Measurements from ENCODE around the gene PLEKHM2.
A peak's percentile ranks its signal among the peaks of the same experiment; 100 is the strongest.

The PLEKHM2 gene

DNA sequence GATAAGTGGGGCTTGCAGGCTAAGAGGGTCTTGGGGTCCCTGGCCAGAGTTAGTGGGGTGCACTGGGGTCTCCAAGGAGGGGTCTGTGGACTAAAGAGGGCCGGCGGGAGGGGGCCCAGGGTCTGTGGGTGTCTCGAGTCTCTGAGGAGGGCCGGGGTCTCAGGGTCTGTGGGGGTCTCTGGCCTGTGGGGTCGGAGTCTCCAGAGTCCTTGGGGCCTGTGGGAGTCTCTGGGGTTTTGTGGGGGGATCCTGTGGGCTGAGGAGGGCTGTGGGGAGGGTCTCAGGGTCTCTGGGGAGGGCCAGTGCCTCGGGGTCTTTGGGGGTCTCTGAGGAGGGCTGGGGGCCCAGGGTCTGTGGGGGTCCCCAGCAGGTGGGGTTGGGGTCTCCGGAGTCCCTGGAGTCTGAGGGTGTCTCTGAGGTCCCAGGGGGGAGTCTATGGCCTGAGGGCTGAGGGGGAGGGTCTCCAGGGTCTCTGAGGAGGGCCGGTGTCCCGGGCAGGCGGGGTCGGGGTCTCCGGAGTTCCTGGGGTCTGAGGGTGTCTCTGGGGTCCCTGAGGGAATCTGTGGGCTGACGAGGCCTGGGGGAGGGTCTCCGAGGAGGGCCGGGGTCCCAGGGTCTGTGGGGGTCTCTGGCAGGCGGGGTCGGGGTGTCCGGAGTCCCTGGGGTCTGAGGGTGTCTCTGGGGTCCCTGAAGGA lies 628 bp upstream of the PLEKHM2 start:
- TF ChIP-seq Cebpa-rat (IDR thresholded peaks at IDR 0.05) = no peak
- no peaks in the 10 kb centered on the region for H3K27me3 ChIP-seq
- peak overlapping the region; percentile 85 for H3K4me3 ChIP-seq
- peak overlapping the region; percentile 93 for H3K27ac ChIP-seq
- H4K20me1 ChIP-seq = peaks cover 39% of the 10 kb centered on the region
- H3K4me1 ChIP-seq = peaks cover 55% of the 10 kb centered on the region
- peak overlapping the region; percentile 90 for H3K9ac ChIP-seq
- no peaks in the 10 kb centered on the region for H3K9me3 ChIP-seq
- peak overlapping the region; percentile 94 for H3K4me2 ChIP-seq
- H3K36me3 ChIP-seq = no peaks in the 10 kb centered on the region; the same call in 1 of the 2 replicates

DNA sequence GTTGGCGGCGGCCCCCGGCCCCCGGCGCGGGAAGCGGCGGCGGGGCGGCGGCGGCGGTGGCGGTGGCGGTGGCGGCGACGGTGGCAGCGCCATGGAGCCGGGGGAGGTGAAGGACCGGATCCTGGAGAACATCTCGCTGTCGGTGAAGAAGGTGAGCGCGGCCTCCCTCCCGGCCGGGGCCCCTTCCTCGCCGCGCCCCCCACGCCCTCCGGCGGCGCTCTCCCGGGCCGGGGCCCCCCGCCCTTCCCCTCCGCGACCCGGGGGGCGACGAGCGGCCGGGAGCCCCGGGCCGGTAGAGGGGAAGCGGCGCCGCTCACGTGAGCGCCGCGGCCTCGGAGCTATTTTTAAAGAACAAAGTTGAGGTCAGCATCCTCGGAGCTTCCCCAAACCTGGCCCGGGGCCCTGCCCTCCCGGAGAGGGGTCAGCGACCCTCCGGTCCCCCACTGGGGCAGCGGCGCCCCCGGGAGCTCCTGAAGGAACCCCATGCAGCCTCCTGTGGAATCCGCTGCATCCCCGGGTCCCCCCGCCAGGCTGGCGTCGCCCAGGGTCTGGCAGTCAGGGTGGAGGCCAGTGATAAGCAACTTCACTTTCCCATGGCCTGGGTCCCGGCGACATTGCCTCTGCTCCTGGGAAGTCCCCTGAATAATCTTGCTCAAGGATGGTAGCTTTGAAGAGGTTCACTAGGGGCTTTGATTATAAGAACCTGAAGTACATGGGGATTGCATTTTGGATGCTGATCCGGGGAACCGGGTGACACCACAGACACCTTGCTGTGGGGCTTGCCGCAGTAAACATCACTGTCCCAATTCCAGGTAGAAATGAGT lies 560 bp downstream of the PLEKHM2 start:
- H3K4me3 ChIP-seq = peak overlapping the region; percentile 85
- TF ChIP-seq Cebpa-rat (IDR thresholded peaks at IDR 0.05) = no peak
- peaks cover 11% of the 10 kb centered on the region for H3K36me3 ChIP-seq
- peak overlapping the region; percentile 90 for H3K9ac ChIP-seq
- H3K4me1 ChIP-seq = peaks cover 55% of the 10 kb centered on the region
- H3K4me2 ChIP-seq = peak overlapping the region; percentile 94
- H3K27me3 ChIP-seq = no peaks in the 10 kb centered on the region
- H3K27ac ChIP-seq = peak overlapping the region; percentile 93
- H3K9me3 ChIP-seq = no peaks in the 10 kb centered on the region
- peaks cover 51% of the 10 kb centered on the region for H4K20me1 ChIP-seq

DNA sequence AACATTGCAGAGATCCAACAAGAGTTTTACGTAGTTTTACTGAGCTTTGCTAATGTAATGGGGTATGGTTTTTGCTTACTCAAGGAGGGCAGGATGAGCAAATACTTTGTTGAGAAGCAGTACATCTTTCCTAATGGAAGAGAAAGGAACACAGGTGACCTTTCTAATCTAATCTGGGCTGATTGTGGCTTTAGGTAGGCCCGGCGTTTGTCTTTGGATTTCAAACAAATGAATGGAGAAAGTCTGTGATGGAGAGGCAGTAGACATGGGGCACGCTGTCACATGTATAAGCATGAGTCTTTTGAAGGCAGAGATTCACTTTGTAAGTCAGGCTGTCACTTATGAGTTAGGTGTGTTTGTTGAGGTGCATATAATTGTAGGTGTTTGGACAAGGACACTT lies 1.7 kb downstream of the PLEKHM2 start:
- TF ChIP-seq Cebpa-rat (IDR thresholded peaks at IDR 0.05) = no peak
- H3K9ac ChIP-seq = peak overlapping the region; percentile 90
- H3K36me3 ChIP-seq = peaks cover 22% of the 10 kb centered on the region
- H3K4me3 ChIP-seq = peak overlapping the region; percentile 85
- no peak overlapping the region for H3K27ac ChIP-seq
- no peaks in the 10 kb centered on the region for H3K27me3 ChIP-seq
- peak overlapping the region; percentile 94 for H3K4me2 ChIP-seq
- H4K20me1 ChIP-seq = peaks cover 62% of the 10 kb centered on the region
- peaks cover 55% of the 10 kb centered on the region for H3K4me1 ChIP-seq
- H3K9me3 ChIP-seq = no peaks in the 10 kb centered on the region

DNA sequence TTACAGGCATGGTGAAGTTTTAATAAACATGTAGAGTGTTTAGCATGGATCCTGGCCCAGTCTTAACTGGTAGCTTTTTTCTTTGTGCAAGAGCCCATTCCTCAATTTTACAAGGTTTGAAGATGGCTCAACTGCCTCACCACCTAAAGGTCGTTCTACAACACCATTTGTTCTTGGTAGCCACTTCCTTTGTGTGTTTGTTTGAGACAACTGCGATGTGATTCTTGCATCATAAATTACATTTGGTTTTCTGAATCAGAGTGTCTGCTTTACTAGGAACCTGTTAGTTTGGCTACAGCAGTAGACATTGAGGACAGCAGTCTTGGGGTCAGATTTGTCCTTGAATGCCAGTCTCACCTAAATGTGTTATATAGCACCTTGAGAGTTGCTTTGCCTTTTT lies 3.3 kb downstream of the PLEKHM2 start:
- peaks cover 78% of the 10 kb centered on the region for H4K20me1 ChIP-seq
- peaks cover 30% of the 10 kb centered on the region for H3K36me3 ChIP-seq
- peaks cover 50% of the 10 kb centered on the region for H3K4me1 ChIP-seq
- no peaks in the 10 kb centered on the region for H3K9me3 ChIP-seq
- no peak overlapping the region for H3K4me3 ChIP-seq
- no peak overlapping the region for H3K27ac ChIP-seq
- H3K4me2 ChIP-seq = no peak overlapping the region
- no peak overlapping the region for H3K9ac ChIP-seq
- no peaks in the 10 kb centered on the region for H3K27me3 ChIP-seq
- TF ChIP-seq Cebpa-rat (IDR thresholded peaks at IDR 0.05) = no peak

DNA sequence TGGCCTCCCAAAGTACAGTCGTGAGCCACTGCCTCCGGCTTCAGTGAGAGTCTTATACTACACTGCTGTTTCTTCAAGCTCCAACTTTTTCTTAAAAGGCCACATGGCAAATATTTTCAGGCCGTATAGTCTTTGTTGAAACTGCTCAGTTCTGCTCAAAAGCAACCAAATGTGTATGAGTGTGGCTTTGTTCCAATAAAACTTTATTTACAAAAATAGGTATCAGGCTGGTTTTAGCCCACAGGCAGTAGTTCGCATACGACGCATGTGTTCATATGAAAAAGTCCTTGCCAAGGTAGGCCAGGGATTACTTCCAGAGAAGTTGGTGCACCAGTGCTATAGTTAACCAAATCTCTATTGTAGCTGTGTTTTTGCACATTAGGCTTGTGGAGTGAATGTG lies 6.2 kb downstream of the PLEKHM2 start:
- no peak overlapping the region for H3K4me2 ChIP-seq
- H4K20me1 ChIP-seq = peaks cover 100% of the 10 kb centered on the region

DNA sequence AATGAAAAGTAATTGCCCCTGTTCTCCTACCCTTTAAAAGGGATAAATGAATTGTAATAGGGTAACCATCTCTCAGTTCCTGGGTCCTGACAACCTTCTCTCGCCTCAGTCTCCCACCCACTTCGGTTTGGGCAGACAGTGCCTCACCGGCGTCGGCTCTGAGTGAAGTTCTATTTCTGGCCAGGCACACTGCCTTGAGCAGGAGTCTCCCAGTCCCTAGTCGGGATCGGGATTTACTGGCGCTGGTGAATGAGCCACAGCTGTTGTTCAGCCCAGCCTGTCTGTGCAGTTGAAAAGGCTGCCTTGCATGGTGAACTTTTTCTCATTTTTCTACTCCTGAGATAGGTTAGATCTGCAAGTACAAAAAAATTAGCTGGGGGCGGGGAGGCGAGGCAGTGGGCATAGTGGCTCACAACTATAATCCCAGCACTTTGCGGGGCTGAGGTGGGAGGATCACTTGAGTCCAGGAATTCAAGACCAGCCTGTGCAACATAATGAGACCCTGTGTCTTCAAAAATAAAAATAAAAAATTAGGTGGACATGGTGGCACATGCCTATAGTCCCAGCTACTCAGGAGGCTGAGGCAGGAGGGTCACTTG lies 7.4 kb downstream of the PLEKHM2 start:
- no peak for TF ChIP-seq Cebpa-rat (IDR thresholded peaks at IDR 0.05)
- Histone ChIP-seq H3K27me3 (no peaks in the 10 kb centered on the region), H3K36me3 (peaks cover 44% of the 10 kb centered on the region), H4K20me1 (peaks cover 100% of the 10 kb centered on the region), H3K4me3 (no peak overlapping the region), H3K4me1 (peaks cover 25% of the 10 kb centered on the region), H3K9ac (no peak overlapping the region; the same call in 1 of the 2 replicates), H3K27ac (no peak overlapping the region), H3K4me2 (no peak overlapping the region), H3K9me3 (no peaks in the 10 kb centered on the region)

More for the DNA sequence above, 6.2 kb downstream of the PLEKHM2 start:
- Histone ChIP-seq H3K9me3 (no peaks in the 10 kb centered on the region), H3K27me3 (no peaks in the 10 kb centered on the region), H3K9ac (no peak overlapping the region), H3K4me3 (no peak overlapping the region), H3K4me1 (peaks cover 31% of the 10 kb centered on the region), H3K36me3 (peaks cover 38% of the 10 kb centered on the region), H3K27ac (no peak overlapping the region)
- TF ChIP-seq Cebpa-rat (IDR thresholded peaks at IDR 0.05) = no peak

DNA sequence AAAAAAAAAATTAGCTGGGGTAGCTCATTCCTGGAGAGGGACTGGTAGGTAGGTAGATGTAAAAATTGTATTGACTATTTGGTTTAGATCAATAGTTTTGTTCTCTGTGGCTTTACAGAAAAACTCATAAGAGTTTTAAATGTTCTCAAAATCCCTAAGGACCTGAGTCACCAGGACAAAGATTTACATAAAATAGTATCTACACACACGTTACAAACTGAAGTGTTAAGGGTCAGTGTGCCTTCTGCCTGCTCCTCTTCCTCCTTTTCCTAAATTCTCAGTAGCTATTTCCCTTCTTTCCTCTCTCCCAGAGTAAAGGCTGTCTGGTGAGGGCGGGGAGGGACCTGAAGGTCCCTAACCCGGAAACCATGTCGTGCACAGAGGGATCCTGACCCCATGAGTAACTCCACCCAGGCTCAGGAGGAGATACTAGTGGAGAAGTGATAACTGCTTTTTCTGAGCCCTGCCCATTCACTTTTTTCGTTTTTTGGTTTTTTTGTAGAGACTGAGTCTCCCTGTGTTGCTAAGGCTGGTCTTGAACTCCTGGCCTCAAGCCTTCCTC lies 8.1 kb downstream of the PLEKHM2 start:
- no peaks in the 10 kb centered on the region for H3K9me3 ChIP-seq
- H3K4me2 ChIP-seq = no peak overlapping the region
- no peaks in the 10 kb centered on the region for H3K27me3 ChIP-seq
- peaks cover 28% of the 10 kb centered on the region for H3K4me1 ChIP-seq
- no peak overlapping the region for H3K27ac ChIP-seq
- peaks cover 44% of the 10 kb centered on the region for H3K36me3 ChIP-seq
- no peak for TF ChIP-seq Cebpa-rat (IDR thresholded peaks at IDR 0.05)
- no peak overlapping the region for H3K9ac ChIP-seq
- H3K4me3 ChIP-seq = no peak overlapping the region
- peaks cover 96% of the 10 kb centered on the region for H4K20me1 ChIP-seq

DNA sequence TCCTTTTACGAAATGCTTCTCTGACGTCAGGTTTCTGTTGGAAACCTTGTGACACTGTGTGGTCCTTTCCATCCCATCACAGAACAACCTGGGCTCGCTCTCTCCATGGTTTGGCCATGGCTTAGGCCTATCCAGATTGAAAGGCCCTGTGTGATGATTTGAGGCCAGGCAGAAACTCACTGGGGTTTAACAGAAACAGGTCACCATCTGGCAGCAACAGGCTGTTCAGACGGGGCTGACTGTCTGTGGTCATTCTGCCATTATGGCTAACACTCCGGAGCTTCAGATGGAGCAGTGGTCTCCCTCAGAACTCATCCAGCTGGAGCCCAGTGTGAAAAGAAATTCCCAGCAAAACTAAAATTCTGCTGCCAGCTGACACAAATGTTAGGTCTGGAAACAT lies 9.3 kb downstream of the PLEKHM2 start:
- Histone ChIP-seq H3K36me3 (peaks cover 44% of the 10 kb centered on the region), H3K4me1 (peaks cover 29% of the 10 kb centered on the region), H4K20me1 (peaks cover 96% of the 10 kb centered on the region), H3K27me3 (no peaks in the 10 kb centered on the region), H3K4me3 (no peak overlapping the region), H3K27ac (no peak overlapping the region), H3K4me2 (no peak overlapping the region), H3K9me3 (no peaks in the 10 kb centered on the region), H3K9ac (0 out of 2 replicates have a peak overlapping the region, but pooled peaks have one; percentile 18)
- no peak for TF ChIP-seq Cebpa-rat (IDR thresholded peaks at IDR 0.05)

DNA sequence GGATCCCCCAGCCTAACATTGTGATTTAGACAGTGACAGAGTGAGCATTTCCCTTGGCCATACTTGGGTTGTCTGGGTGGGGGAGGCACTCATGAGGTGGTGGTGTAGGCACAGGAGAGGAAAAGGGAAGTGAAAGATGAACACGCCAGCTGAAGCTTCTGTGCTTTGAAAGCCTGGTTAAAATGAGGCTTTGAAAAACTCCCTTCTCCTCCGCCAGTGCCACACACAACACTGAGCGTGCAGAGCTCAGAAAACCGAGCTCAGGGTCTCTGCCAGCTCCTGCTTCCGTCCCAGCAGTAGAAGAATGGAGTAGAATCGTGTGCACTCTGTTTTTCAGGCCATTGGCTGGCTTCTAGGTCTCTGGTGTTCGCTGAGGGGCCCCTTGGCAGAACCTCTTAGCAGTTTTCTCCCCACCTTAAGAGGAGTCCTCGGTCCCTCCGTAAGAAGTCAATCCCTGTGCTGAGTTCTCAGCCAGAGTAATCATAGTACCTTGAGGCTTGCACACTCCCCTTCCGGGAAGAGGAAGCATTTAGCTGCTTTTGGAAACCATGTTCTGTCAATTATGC lies 12.9 kb downstream of the PLEKHM2 start:
- peak overlapping the region; percentile 54 for H3K27ac ChIP-seq
- H3K27me3 ChIP-seq = no peaks in the 10 kb centered on the region
- H4K20me1 ChIP-seq = peaks cover 92% of the 10 kb centered on the region
- TF ChIP-seq Cebpa-rat (IDR thresholded peaks at IDR 0.05) = no peak
- H3K4me1 ChIP-seq = peaks cover 42% of the 10 kb centered on the region
- H3K36me3 ChIP-seq = peaks cover 22% of the 10 kb centered on the region
- peak overlapping the region; percentile 64 for H3K9ac ChIP-seq
- H3K4me2 ChIP-seq = peak overlapping the region; percentile 83
- peak overlapping the region; percentile 53 for H3K4me3 ChIP-seq
- H3K9me3 ChIP-seq = no peaks in the 10 kb centered on the region
